SK-N-SH (cell line): Measurements from ENCODE around the gene CEP131. TPM values are rescaled to one million over a fixed set of nuclear protein-coding genes. Genes with fewer than 3 reads are reported as not detected.

ENCODE experiments used
- CTCF ChIA-PET: fragments of 300-600, 350-600 bp; formaldehyde crosslinking; extraction: SDS; loops from one replicate; lab custom pipeline; 2021; lab: Yijun Ruan, JAX
- POLR2A ChIA-PET: fragments of 350-600 bp; sonication (Branson Sonifier 250); formaldehyde crosslinking; extraction: SDS; loops from one replicate; lab custom pipeline; 2020; ENCODE audit warnings: antibody characterized with exemption, inconsistent platforms; lab: Yijun Ruan, JAX
- DNase-seq: peaks from one replicate; pipeline ENCODE4 v3.0.0; 2012
- H2AFZ ChIP-seq: fragments of 200-600 bp; sonication (generic); 2 replicates; pipeline ENCODE4 v1.8.1; 2016; ENCODE audit warnings: antibody characterized with exemption, mild to moderate bottlenecking, low read depth
- H3F3A ChIP-seq: fragments of 200-600 bp; sonication (generic); replicated peaks from 2 replicates; pipeline ENCODE3; 2016; ENCODE audit warnings: antibody characterized with exemption, mild to moderate bottlenecking; ENCODE audit not compliant: insufficient read depth
- H3K27ac ChIP-seq, 2 experiments: fragments of 200-500 bp in 1 of 2; fragments of 200-600 bp in 1 of 2; sonication (Bioruptor generic) in 1 of 2; sonication (generic), shearing (Covaris generic) in 1 of 2; 2 replicates each; pipeline versions ENCODE4 v1.5.1 to v1.6.1; 2014 to 2016; ENCODE audit warnings: low read depth in 2 of 2, inconsistent platforms in 1 of 2, low read length in 1 of 2, mild to moderate bottlenecking in 1 of 2, mixed read lengths in 1 of 2
- H3K27me3 ChIP-seq: fragments of 200-600 bp; sonication (generic), shearing (Covaris generic); 2 replicates; pipeline ENCODE4 v1.6.1; 2016; ENCODE audit warnings: mixed run types; ENCODE audit not compliant: insufficient read depth
- H3K36me3 ChIP-seq, 2 experiments: fragments of 200-500 bp in 1 of 2; fragments of 200-600 bp in 1 of 2; sonication (Bioruptor generic) in 1 of 2; sonication (generic) in 1 of 2; replicated peaks in 1 of 2; 2 replicates each; pipeline versions ENCODE3 to v1.5.1; 2014 to 2016; ENCODE audit warnings: low read length in 1 of 2, mild to moderate bottlenecking in 1 of 2; ENCODE audit not compliant: insufficient read depth in 2 of 2, control insufficient read depth in 1 of 2
- H3K4me1 ChIP-seq, 2 experiments: fragments of 200-500 bp in 1 of 2; fragments of 200-600 bp in 1 of 2; sonication (Bioruptor generic) in 1 of 2; sonication (generic), shearing (Covaris generic) in 1 of 2; 2 replicates each; pipeline versions ENCODE4 v1.5.1 to v1.6.1; 2014 to 2016; ENCODE audit warnings: low read depth in 1 of 2, low read length in 1 of 2, mixed run types in 1 of 2; ENCODE audit not compliant: insufficient read depth in 2 of 2, control insufficient read depth in 1 of 2
- H3K4me2 ChIP-seq: fragments of 200-600 bp; sonication (generic), shearing (Covaris generic); 2 replicates; pipeline ENCODE4 v1.6.1; 2017; ENCODE audit warnings: mixed run types
- H3K4me3 ChIP-seq, 2 experiments: fragments of 200-500 bp in 1 of 2; fragments of 200-600 bp in 1 of 2; sonication (Bioruptor generic) in 1 of 2; sonication (generic), shearing (Covaris generic) in 1 of 2; 2 replicates each; pipeline versions ENCODE4 v1.5.1 to v1.8.1; 2014 to 2016; ENCODE audit warnings: low read depth in 2 of 2, inconsistent platforms in 1 of 2, low read length in 1 of 2, mild to moderate bottlenecking in 1 of 2, mixed read lengths in 1 of 2, moderate library complexity in 1 of 2
- H3K79me2 ChIP-seq: fragments of 200-600 bp; sonication (generic); 2 replicates; pipeline ENCODE4 v1.8.1; 2017; ENCODE audit warnings: mild to moderate bottlenecking; ENCODE audit not compliant: insufficient read depth
- H3K9ac ChIP-seq: fragments of 200-600 bp; sonication (generic); 2 replicates; pipeline ENCODE4 v1.6.1; 2017; ENCODE audit warnings: mixed run types
- H3K9me2 ChIP-seq: fragments of 200-600 bp; sonication (generic); 2 replicates; pipeline ENCODE4 v1.6.1; 2017; ENCODE audit warnings: mixed run types
- H3K9me3 ChIP-seq: fragments of 200-600 bp; sonication (generic); 2 replicates; pipeline ENCODE4 v1.6.1; 2017; ENCODE audit warnings: mixed run types, mild to moderate bottlenecking, moderate library complexity
- H4K20me1 ChIP-seq: fragments of 200-600 bp; sonication (generic); 2 replicates; pipeline ENCODE4 v1.6.1; 2017; ENCODE audit warnings: mild to moderate bottlenecking, mixed run types; ENCODE audit not compliant: insufficient read depth
- EP300 ChIP-seq, 2 experiments: IDR thresholded peaks; 2 replicates each; pipeline versions ENCODE4 v1.4.0 to v1.6.1; 2012; ENCODE audit warnings: borderline replicate concordance in 1 of 2, low read depth in 1 of 2, low read length in 1 of 2
- FOSL2 ChIP-seq: IDR thresholded peaks from 2 replicates; pipeline ENCODE4 v1.4.0; 2012; ENCODE audit warnings: low read depth, mild to moderate bottlenecking, moderate library complexity, borderline replicate concordance
- FOXJ3 ChIP-seq: sonication (generic); formaldehyde crosslinking; IDR thresholded peaks from 2 replicates; pipeline ENCODE4 v1.5.1; 2020; ENCODE audit warnings: mild to moderate bottlenecking, missing genetic modification reagents
- GABPA ChIP-seq: IDR thresholded peaks from 2 replicates; pipeline ENCODE4 v1.4.0; 2012; ENCODE audit warnings: low read depth, mild to moderate bottlenecking
- GATA2 ChIP-seq: sonication (generic); formaldehyde crosslinking; IDR thresholded peaks from 2 replicates; pipeline ENCODE4 v1.5.0; 2020; ENCODE audit warnings: mild to moderate bottlenecking, missing genetic modification reagents
- JUND ChIP-seq: IDR thresholded peaks from 2 replicates; pipeline ENCODE4 v1.4.0; 2012
- MEF2A ChIP-seq: IDR thresholded peaks from 2 replicates; pipeline ENCODE4 v1.4.0; 2012; ENCODE audit warnings: low read depth, borderline replicate concordance
- NFIC ChIP-seq: IDR thresholded peaks from 2 replicates; pipeline ENCODE4 v1.4.0; 2012; ENCODE audit warnings: borderline replicate concordance
- POLR2AphosphoS5 ChIP-seq: IDR thresholded peaks from 2 replicates; pipeline ENCODE4 v1.6.1; 2012; ENCODE audit warnings: low read depth, low read length
- SMC3 ChIP-seq: IDR thresholded peaks from 2 replicates; pipeline ENCODE4 v1.6.1; 2012; ENCODE audit warnings: low read depth, low read length, improper control_type of control experiment
- WGBS: methylation state at CpG from one replicate; pipeline ENCODE4 v1.1.6; 2017; ENCODE audit warnings: low lambda C conversion rate; 5-methylcytosine and 5-hydroxymethylcytosine counted together
- polyA plus RNA-seq, 3 experiments: library from polyadenylated mRNA; depleted of rRNA; stranded (reverse); fragments of >200 nt; gene quantifications; 2 replicates each; pipeline ENCODE4 v1.2.3, GENCODE V29; 2012
- TF ChIP-seq, protein P1 (sequence below): fragments of 200-600 bp; sonication (generic); IDR thresholded peaks from 2 replicates; pipeline ENCODE4 v1.6.1; 2017; ENCODE audit warnings: antibody characterized with exemption, mild to moderate bottlenecking, moderate library complexity
- TF ChIP-seq, protein P2 (sequence below): IDR thresholded peaks from 2 replicates; pipeline ENCODE4 v1.6.1; 2012; ENCODE audit warnings: mild to moderate bottlenecking, low read depth, low read length, moderate library complexity
- TF ChIP-seq, protein P3 (sequence below): IDR thresholded peaks from 2 replicates; pipeline ENCODE4 v1.4.0; 2012; ENCODE audit warnings: low read depth, borderline replicate concordance
- TF ChIP-seq, protein P4 (sequence below): fragments of 150-350 bp; IDR thresholded peaks from 2 replicates; pipeline ENCODE4 v1.6.1; 2016; ENCODE audit warnings: mild to moderate bottlenecking, low read depth, low read length

CEP131 gene
- polyA plus RNA-seq, 1 of the 3 experiments (the other 2 are of a cell fraction), result 34.8 TPM

DNA sequence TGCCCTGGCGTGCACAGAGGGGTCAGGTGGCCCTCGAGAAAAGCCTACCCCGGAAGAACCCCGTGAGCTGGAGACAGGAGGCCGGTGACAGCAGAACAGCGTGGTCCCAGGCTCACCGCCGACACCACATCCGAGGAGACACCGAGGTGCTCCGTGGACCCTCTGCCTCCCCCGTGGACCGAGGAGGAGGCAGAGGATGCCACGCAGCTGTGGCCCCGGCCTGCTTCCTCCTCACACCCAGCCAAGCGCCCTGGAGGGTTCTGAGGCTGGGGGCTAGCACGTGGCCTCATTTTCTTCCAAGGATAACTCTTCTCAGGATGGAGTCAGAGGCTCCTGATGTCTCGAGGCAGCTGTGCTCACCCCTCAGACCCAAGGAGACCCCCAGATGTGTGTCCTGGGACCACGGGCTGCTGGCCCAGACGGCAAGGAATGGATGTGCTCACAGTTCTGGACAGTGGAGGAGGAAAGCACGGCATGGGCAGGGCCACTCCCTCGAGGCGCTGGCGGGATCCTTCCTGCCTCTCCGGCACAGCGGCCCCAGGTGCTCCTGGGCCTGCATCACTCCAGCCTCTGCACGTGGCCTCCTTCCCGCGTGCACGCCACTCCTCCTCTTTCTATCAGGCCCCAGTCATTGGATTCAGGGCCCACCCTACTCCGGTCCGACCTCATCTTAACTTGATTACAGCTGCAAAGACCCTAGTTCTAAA lies 61.9 kb downstream of the CEP131 start:
- CTCF ChIA-PET, result no interaction called here
- DNase-seq, result no peak

More for the DNA sequence above, 61.9 kb downstream of the CEP131 start:
- Histone ChIP-seq H3F3A (peaks cover 12% of the 10 kb centered on the region), H3K9ac (no peak overlapping the region), H3K27ac (no peak overlapping the region), H3K4me2 (no peak overlapping the region), H3K79me2 (no peaks in the 10 kb centered on the region), H3K4me3 (no peak overlapping the region), H3K36me3 (no peaks in the 10 kb centered on the region), H3K27me3 (peaks cover 11% of the 10 kb centered on the region; the same call in 1 of the 2 replicates), H3K9me3 (no peaks in the 10 kb centered on the region), H4K20me1 (no peaks in the 10 kb centered on the region), H3K9me2 (no peaks in the 10 kb centered on the region), H2AFZ (no peak overlapping the region), H3K4me1 (peaks cover 0 to 21% of the 10 kb centered on the region in 2 experiments; a peak in 1 of 4 replicates)
- TF ChIP-seq, protein P1, sequence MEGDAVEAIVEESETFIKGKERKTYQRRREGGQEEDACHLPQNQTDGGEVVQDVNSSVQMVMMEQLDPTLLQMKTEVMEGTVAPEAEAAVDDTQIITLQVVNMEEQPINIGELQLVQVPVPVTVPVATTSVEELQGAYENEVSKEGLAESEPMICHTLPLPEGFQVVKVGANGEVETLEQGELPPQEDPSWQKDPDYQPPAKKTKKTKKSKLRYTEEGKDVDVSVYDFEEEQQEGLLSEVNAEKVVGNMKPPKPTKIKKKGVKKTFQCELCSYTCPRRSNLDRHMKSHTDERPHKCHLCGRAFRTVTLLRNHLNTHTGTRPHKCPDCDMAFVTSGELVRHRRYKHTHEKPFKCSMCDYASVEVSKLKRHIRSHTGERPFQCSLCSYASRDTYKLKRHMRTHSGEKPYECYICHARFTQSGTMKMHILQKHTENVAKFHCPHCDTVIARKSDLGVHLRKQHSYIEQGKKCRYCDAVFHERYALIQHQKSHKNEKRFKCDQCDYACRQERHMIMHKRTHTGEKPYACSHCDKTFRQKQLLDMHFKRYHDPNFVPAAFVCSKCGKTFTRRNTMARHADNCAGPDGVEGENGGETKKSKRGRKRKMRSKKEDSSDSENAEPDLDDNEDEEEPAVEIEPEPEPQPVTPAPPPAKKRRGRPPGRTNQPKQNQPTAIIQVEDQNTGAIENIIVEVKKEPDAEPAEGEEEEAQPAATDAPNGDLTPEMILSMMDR, result no peak
- TF ChIP-seq EP300 (IDR thresholded peaks at IDR 0.05; ENCODE audit: borderline replicate concordance in 1 of 2, low read depth in 1 of 2, low read length in 1 of 2), result no peak
- no peak for TF ChIP-seq POLR2AphosphoS5
- TF ChIP-seq GABPA, result no peak
- TF ChIP-seq, protein P2, sequence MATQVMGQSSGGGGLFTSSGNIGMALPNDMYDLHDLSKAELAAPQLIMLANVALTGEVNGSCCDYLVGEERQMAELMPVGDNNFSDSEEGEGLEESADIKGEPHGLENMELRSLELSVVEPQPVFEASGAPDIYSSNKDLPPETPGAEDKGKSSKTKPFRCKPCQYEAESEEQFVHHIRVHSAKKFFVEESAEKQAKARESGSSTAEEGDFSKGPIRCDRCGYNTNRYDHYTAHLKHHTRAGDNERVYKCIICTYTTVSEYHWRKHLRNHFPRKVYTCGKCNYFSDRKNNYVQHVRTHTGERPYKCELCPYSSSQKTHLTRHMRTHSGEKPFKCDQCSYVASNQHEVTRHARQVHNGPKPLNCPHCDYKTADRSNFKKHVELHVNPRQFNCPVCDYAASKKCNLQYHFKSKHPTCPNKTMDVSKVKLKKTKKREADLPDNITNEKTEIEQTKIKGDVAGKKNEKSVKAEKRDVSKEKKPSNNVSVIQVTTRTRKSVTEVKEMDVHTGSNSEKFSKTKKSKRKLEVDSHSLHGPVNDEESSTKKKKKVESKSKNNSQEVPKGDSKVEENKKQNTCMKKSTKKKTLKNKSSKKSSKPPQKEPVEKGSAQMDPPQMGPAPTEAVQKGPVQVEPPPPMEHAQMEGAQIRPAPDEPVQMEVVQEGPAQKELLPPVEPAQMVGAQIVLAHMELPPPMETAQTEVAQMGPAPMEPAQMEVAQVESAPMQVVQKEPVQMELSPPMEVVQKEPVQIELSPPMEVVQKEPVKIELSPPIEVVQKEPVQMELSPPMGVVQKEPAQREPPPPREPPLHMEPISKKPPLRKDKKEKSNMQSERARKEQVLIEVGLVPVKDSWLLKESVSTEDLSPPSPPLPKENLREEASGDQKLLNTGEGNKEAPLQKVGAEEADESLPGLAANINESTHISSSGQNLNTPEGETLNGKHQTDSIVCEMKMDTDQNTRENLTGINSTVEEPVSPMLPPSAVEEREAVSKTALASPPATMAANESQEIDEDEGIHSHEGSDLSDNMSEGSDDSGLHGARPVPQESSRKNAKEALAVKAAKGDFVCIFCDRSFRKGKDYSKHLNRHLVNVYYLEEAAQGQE, result no peak
- TF ChIP-seq JUND, result no peak
- TF ChIP-seq, protein P3, sequence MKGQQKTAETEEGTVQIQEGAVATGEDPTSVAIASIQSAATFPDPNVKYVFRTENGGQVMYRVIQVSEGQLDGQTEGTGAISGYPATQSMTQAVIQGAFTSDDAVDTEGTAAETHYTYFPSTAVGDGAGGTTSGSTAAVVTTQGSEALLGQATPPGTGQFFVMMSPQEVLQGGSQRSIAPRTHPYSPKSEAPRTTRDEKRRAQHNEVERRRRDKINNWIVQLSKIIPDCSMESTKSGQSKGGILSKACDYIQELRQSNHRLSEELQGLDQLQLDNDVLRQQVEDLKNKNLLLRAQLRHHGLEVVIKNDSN, result no peak
- TF ChIP-seq FOSL2, result no peak
- TF ChIP-seq GATA2 (CRISPR knock-in tag), result no peak
- TF ChIP-seq, protein P4, sequence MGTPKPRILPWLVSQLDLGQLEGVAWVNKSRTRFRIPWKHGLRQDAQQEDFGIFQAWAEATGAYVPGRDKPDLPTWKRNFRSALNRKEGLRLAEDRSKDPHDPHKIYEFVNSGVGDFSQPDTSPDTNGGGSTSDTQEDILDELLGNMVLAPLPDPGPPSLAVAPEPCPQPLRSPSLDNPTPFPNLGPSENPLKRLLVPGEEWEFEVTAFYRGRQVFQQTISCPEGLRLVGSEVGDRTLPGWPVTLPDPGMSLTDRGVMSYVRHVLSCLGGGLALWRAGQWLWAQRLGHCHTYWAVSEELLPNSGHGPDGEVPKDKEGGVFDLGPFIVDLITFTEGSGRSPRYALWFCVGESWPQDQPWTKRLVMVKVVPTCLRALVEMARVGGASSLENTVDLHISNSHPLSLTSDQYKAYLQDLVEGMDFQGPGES, result no peak
- TF ChIP-seq MEF2A, result no peak
- no peak for TF ChIP-seq FOXJ3
- no peak for TF ChIP-seq SMC3
- TF ChIP-seq NFIC, result no peak
- POLR2A ChIA-PET, result no interaction called here
- WGBS, result 68% methylated on average over 31 of the region's 32 CpGs
